GM06990 (cell line): ENCODE results near the gene EXOC3.

Experiments
- DNase-seq: peaks from one replicate; pipeline ENCODE4 v3.0.0-alpha.2; 2011; ENCODE audit not compliant: insufficient read length; ENCODE audit errors: extremely low read depth
- H3K27me3 ChIP-seq: replicated peaks from 2 replicates; pipeline ENCODE4 v1.6.0; 2011; ENCODE audit warnings: low read length; ENCODE audit not compliant: control insufficient read depth, insufficient read depth
- H3K36me3 ChIP-seq: 2 replicates; pipeline ENCODE4 v1.5.1; 2011; ENCODE audit warnings: low read length; ENCODE audit not compliant: control insufficient read depth, insufficient read depth
- H3K4me3 ChIP-seq: replicated peaks from 2 replicates; pipeline ENCODE4 v1.5.1; 2011; ENCODE audit warnings: low read depth, mild to moderate bottlenecking, control low read depth, low read length
- CTCF ChIP-seq: IDR thresholded peaks from 2 replicates; pipeline ENCODE4 v1.5.1; 2011; ENCODE audit warnings: low read length, control low read depth, mild to moderate bottlenecking, inconsistent platforms; ENCODE audit not compliant: insufficient read depth, poor library complexity, severe bottlenecking

The EXOC3 gene

GRCh38 chr5:428219-428618, 14.8 kb upstream of the EXOC3 start:
- DNase-seq = no peak
- Histone ChIP-seq H3K36me3 (peaks cover 29% of the 10 kb centered on the region), H3K27me3 (no peaks in the 10 kb centered on the region), H3K4me3 (no peak overlapping the region)
- no peak for TF ChIP-seq CTCF

GRCh38 chr5:428754-429452, 14.1 kb upstream of the EXOC3 start:
- Histone ChIP-seq H3K4me3 (no peak overlapping the region), H3K36me3 (peaks cover 31% of the 10 kb centered on the region), H3K27me3 (no peaks in the 10 kb centered on the region)
- no peak for DNase-seq
- no peak for TF ChIP-seq CTCF

- peaks cover 38% of the 10 kb centered on the region for H3K36me3 ChIP-seq
- no peak for TF ChIP-seq CTCF
- no peaks in the 10 kb centered on the region for H3K27me3 ChIP-seq
- H3K4me3 ChIP-seq = no peak overlapping the region
- DNase-seq = no peak
These were observed 13.4 kb upstream of the EXOC3 start for GRCh38 chr5:429453-430188.

GRCh38 chr5:430214-430925, 12.6 kb upstream of the EXOC3 start:
- no peak for TF ChIP-seq CTCF
- peaks cover 41% of the 10 kb centered on the region for H3K36me3 ChIP-seq
- DNase-seq = no peak
- no peak overlapping the region for H3K4me3 ChIP-seq
- no peaks in the 10 kb centered on the region for H3K27me3 ChIP-seq

- H3K36me3 ChIP-seq = peaks cover 44% of the 10 kb centered on the region
- peak; percentile 58 for DNase-seq
These were observed 11.8 kb upstream of the EXOC3 start for GRCh38 chr5:431001-431710.

More at GRCh38 chr5:431001-431710, 11.8 kb upstream of the EXOC3 start:
- TF ChIP-seq CTCF = peak; percentile 94
- Histone ChIP-seq H3K27me3 (no peaks in the 10 kb centered on the region), H3K4me3 (no peak overlapping the region)
